Neural cell (in vitro differentiated cells): ENCODE results near the gene RADIL. TPM values are rescaled to one million over a fixed set of nuclear protein-coding genes. Genes with fewer than 3 reads are reported as not detected.

Source experiments
- H2AFZ ChIP-seq: fragments of 200-600, 300-800 bp; sonication (generic), shearing (Covaris generic); 2 replicates; pipeline ENCODE4 v1.6.0; 2014; ENCODE audit warnings: low read depth, mild to moderate bottlenecking, antibody characterized with exemption, low read length, moderate library complexity
- H3F3A ChIP-seq: fragments of 200-600 bp; shearing (Covaris generic); 2 replicates; pipeline ENCODE4 v1.6.1; 2016; ENCODE audit warnings: mild to moderate bottlenecking, moderate library complexity, mixed read lengths, antibody characterized with exemption, low read length; ENCODE audit not compliant: insufficient read depth, poor library complexity, severe bottlenecking
- H3K27ac ChIP-seq: fragments of 200-600, 300-800 bp; sonication (generic), shearing (Covaris generic); 2 replicates; pipeline ENCODE4 v1.5.1; 2014; ENCODE audit warnings: mild to moderate bottlenecking, low read length, moderate library complexity
- H3K27me3 ChIP-seq: fragments of 300-800, 200-600 bp; sonication (generic), shearing (Covaris generic); 2 replicates; pipeline ENCODE4 v1.6.0; 2014; ENCODE audit warnings: mild to moderate bottlenecking, low read depth, low read length, moderate library complexity; ENCODE audit not compliant: insufficient read depth
- H3K36me3 ChIP-seq: fragments of 300-800, 200-600 bp; sonication (generic), shearing (Covaris generic); 2 replicates; pipeline ENCODE4 v1.5.1; 2014; ENCODE audit warnings: mild to moderate bottlenecking, antibody characterized with exemption, low read length, moderate library complexity; ENCODE audit not compliant: insufficient read depth
- H3K4me2 ChIP-seq: fragments of 300-800, 200-600 bp; sonication (generic), shearing (Covaris generic); 2 replicates; pipeline ENCODE4 v1.6.0; 2014; ENCODE audit warnings: mild to moderate bottlenecking, low read length
- H3K4me3 ChIP-seq: fragments of 300-800, 200-600 bp; sonication (generic), shearing (Covaris generic); 2 replicates; pipeline ENCODE4 v1.5.1; 2014; ENCODE audit warnings: mild to moderate bottlenecking, low read length, moderate library complexity
- H3K79me2 ChIP-seq: fragments of 200-600 bp; shearing (Covaris generic); replicated peaks from 2 replicates; pipeline ENCODE4 v1.6.0; 2014; ENCODE audit warnings: mild to moderate bottlenecking, low read length, moderate library complexity; ENCODE audit not compliant: insufficient read depth
- H3K9ac ChIP-seq: fragments of 300-800, 200-600 bp; sonication (generic), shearing (Covaris generic); 2 replicates; pipeline ENCODE4 v1.6.1; 2016; ENCODE audit warnings: mild to moderate bottlenecking, low read length, mixed read lengths
- H3K9me2 ChIP-seq: fragments of 200-600 bp; shearing (Covaris generic); 2 replicates; pipeline ENCODE4 v1.6.1; 2016; ENCODE audit warnings: mild to moderate bottlenecking, low read length, mixed read lengths; ENCODE audit not compliant: insufficient read depth
- H3K9me3 ChIP-seq: fragments of 200-600, 300-800 bp; sonication (generic), shearing (Covaris generic); 2 replicates; pipeline ENCODE4 v1.6.1; 2016; ENCODE audit warnings: mild to moderate bottlenecking, mixed run types, low read length, moderate library complexity, mixed read lengths
- H4K20me1 ChIP-seq: fragments of 200-600 bp; shearing (Covaris generic); 2 replicates; pipeline ENCODE4 v1.6.1; 2016; ENCODE audit warnings: mild to moderate bottlenecking, mixed run types; ENCODE audit not compliant: insufficient read depth
- EP300 ChIP-seq: fragments of 450-650 bp; conservative IDR thresholded peaks from 2 replicates; pipeline ENCODE4 v1.6.1; 2014; ENCODE audit warnings: antibody characterized with exemption, mild to moderate bottlenecking, moderate library complexity; ENCODE audit not compliant: poor library complexity, severe bottlenecking
- EZH2 ChIP-seq: fragments of 200-600, 300-800 bp; shearing (Covaris generic), sonication (generic); IDR thresholded peaks from 2 replicates; pipeline ENCODE4 v1.6.1; 2014; ENCODE audit warnings: antibody characterized with exemption, low read length, borderline replicate concordance, mild to moderate bottlenecking; ENCODE audit not compliant: insufficient read depth, poor library complexity, severe bottlenecking
- MXI1 ChIP-seq: fragments of 450-650 bp; conservative IDR thresholded peaks from 2 replicates; pipeline ENCODE4 v1.6.1; 2014; ENCODE audit warnings: antibody characterized with exemption, mild to moderate bottlenecking; ENCODE audit not compliant: poor library complexity, severe bottlenecking
- POLR2AphosphoS5 ChIP-seq: IDR thresholded peaks from 2 replicates; pipeline ENCODE4 v1.6.1; 2012
- RAD21 ChIP-seq: fragments of 450-650 bp; conservative IDR thresholded peaks from 2 replicates; pipeline ENCODE4 v1.6.1; 2014; ENCODE audit warnings: antibody characterized with exemption, mild to moderate bottlenecking, moderate library complexity
- REST ChIP-seq: IDR thresholded peaks from 2 replicates; pipeline ENCODE4 v1.6.1; 2012; ENCODE audit warnings: borderline replicate concordance
- SMC3 ChIP-seq: fragments of 450-650 bp; conservative IDR thresholded peaks from 2 replicates; pipeline ENCODE4 v1.6.1; 2014; ENCODE audit warnings: antibody characterized with exemption, mild to moderate bottlenecking, moderate library complexity; ENCODE audit not compliant: poor library complexity
- TAF1 ChIP-seq: IDR thresholded peaks from 2 replicates; pipeline ENCODE4 v1.6.1; 2012; ENCODE audit warnings: low read depth
- polyA plus RNA-seq: library from polyadenylated mRNA; depleted of rRNA; stranded (reverse); fragments of >200 nt; gene quantifications from 2 replicates; pipeline ENCODE4 v1.2.3, GENCODE V29; 2014
- TF ChIP-seq, protein P1 (sequence below): fragments of 450-650 bp; IDR thresholded peaks from 2 replicates; pipeline ENCODE4 v1.5.1; 2014; ENCODE audit warnings: antibody characterized with exemption, mild to moderate bottlenecking, moderate library complexity; ENCODE audit not compliant: poor library complexity, severe bottlenecking

RADIL gene
- polyA plus RNA-seq, 1 donor from 2014 or later: 4.1 TPM

DNA sequence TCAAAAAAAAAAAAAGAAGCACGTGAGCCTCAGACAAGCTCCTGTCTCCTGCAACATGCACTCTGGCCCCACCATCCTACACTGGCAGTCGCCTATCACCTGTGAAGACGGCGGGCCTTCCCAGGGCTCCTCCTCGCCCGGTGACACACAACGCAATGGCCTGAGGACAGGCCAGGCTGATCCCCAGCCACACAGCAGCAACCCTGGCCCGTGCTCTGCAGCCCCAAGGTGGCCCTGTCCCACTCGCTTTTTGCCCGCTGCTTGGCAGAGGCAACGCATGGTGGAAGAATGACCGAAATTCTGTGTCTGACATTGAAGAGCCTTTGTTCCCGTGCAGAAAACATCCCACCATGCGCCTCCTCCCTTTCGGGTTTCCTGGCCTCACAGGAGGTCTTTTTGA, 8.1 kb downstream of the RADIL start:
- TF ChIP-seq, protein P1, sequence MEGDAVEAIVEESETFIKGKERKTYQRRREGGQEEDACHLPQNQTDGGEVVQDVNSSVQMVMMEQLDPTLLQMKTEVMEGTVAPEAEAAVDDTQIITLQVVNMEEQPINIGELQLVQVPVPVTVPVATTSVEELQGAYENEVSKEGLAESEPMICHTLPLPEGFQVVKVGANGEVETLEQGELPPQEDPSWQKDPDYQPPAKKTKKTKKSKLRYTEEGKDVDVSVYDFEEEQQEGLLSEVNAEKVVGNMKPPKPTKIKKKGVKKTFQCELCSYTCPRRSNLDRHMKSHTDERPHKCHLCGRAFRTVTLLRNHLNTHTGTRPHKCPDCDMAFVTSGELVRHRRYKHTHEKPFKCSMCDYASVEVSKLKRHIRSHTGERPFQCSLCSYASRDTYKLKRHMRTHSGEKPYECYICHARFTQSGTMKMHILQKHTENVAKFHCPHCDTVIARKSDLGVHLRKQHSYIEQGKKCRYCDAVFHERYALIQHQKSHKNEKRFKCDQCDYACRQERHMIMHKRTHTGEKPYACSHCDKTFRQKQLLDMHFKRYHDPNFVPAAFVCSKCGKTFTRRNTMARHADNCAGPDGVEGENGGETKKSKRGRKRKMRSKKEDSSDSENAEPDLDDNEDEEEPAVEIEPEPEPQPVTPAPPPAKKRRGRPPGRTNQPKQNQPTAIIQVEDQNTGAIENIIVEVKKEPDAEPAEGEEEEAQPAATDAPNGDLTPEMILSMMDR: no peak
- no peak for TF ChIP-seq MXI1
- no peak for TF ChIP-seq POLR2AphosphoS5
- TF ChIP-seq EZH2: no peak
- no peak for TF ChIP-seq TAF1
- no peaks in the 10 kb centered on the region for H3K79me2 ChIP-seq
- H3K27me3 ChIP-seq: no peaks in the 10 kb centered on the region
- no peak overlapping the region for H3K9ac ChIP-seq
- no peaks in the 10 kb centered on the region for H3F3A ChIP-seq
- no peak overlapping the region for H3K27ac ChIP-seq
- no peak overlapping the region for H2AFZ ChIP-seq
- no peaks in the 10 kb centered on the region for H3K36me3 ChIP-seq
- H4K20me1 ChIP-seq: no peaks in the 10 kb centered on the region
- no peaks in the 10 kb centered on the region for H3K9me3 ChIP-seq
- no peaks in the 10 kb centered on the region for H3K9me2 ChIP-seq
- no peak overlapping the region for H3K4me3 ChIP-seq
- no peak overlapping the region for H3K4me2 ChIP-seq

GRCh38 chr7:4873071-4873944, 10.2 kb downstream of the RADIL start:
- no peaks in the 10 kb centered on the region for H3K36me3 ChIP-seq
- no peaks in the 10 kb centered on the region for H4K20me1 ChIP-seq
- no peak overlapping the region for H3K4me2 ChIP-seq
- no peak overlapping the region for H2AFZ ChIP-seq
- H3K9me3 ChIP-seq: no peaks in the 10 kb centered on the region
- H3K9ac ChIP-seq: no peak overlapping the region
- H3K9me2 ChIP-seq: no peaks in the 10 kb centered on the region
- TF ChIP-seq POLR2AphosphoS5 (no peak), EZH2 (no peak), MXI1 (no peak), SMC3 (no peak), TAF1 (no peak), REST (no peak), RAD21 (no peak), EP300 (no peak)
- TF ChIP-seq, protein P1: no peak
- H3K27ac ChIP-seq: no peak overlapping the region
- no peaks in the 10 kb centered on the region for H3K79me2 ChIP-seq
- no peaks in the 10 kb centered on the region for H3F3A ChIP-seq
- no peaks in the 10 kb centered on the region for H3K27me3 ChIP-seq
- no peak overlapping the region for H3K4me3 ChIP-seq
